ENCODE data around the gene NTHL1. TPM values are rescaled to one million over a fixed set of nuclear protein-coding genes. Genes with fewer than 3 reads are reported as not detected.

NTHL1 gene
- total RNA-seq, 2 donors from 2014 or later, result 16.4 to 24.9 TPM

GRCh38 chr16:2009791-2010510 is 37.7 kb downstream of the NTHL1 start, which contains the start of gene ZNF598:
Gene ZNF598 (minus strand): TSS chr16:2009821.
- WGBS, result 1% methylated on average over 45 of the region's 52 CpGs
- intact Hi-C loops (cut with DNase I), result no loop called here
- no peaks in the 10 kb centered on the region for H3K9me3 ChIP-seq
- TF ChIP-seq CTCF (IDR thresholded peaks at IDR 0.05) (peak in 2 of 4 experiments; percentile 20 to 30), POLR2A (IDR thresholded peaks at IDR 0.05) (peak; percentile 81), POLR2AphosphoS5 (IDR thresholded peaks at IDR 0.05) (peak; percentile 74)
- peaks cover 24% of the 10 kb centered on the region for H3K4me1 ChIP-seq (replicated peaks)
- no peaks in the 10 kb centered on the region for H3K27me3 ChIP-seq (replicated peaks; ENCODE audit: insufficient read depth)
- DNase-seq (ENCODE audit: low spot score), result peak; percentile 74
- no peaks in the 10 kb centered on the region for H3K36me3 ChIP-seq
- peak within 1 kb of the TSS; percentile 93 to 96 for H3K4me3 ChIP-seq
- peak within 1 kb of the TSS; percentile 79 to 81 for H3K27ac ChIP-seq

GRCh38 chr16:2009164-2009711 is 38.4 kb downstream of the NTHL1 start:
- intact Hi-C loops (cut with DNase I), result no loop called here
- no peak for TF ChIP-seq POLR2AphosphoS5 (IDR thresholded peaks at IDR 0.05)
- TF ChIP-seq CTCF (IDR thresholded peaks at IDR 0.05), result no peak
- TF ChIP-seq POLR2A (IDR thresholded peaks at IDR 0.05), result no peak
- Histone ChIP-seq H3K36me3 (no peaks in the 10 kb centered on the region), H3K4me1 (replicated peaks) (peaks cover 25% of the 10 kb centered on the region), H3K27me3 (replicated peaks; ENCODE audit: insufficient read depth) (no peaks in the 10 kb centered on the region), H3K9me3 (no peaks in the 10 kb centered on the region), H3K27ac (peak overlapping the region; percentile 69 to 79), H3K4me3 (peak overlapping the region; percentile 93 to 96)
- no peak for DNase-seq (ENCODE audit: low spot score)
- 0% methylated on average over 17 of the region's 55 CpGs for WGBS

- Histone ChIP-seq H3K27ac (peak overlapping the region; percentile 69 to 79), H3K9me3 (no peaks in the 10 kb centered on the region), H3K4me3 (peak overlapping the region; percentile 93 to 96), H3K4me1 (replicated peaks) (peaks cover 29% of the 10 kb centered on the region), H3K27me3 (replicated peaks; ENCODE audit: insufficient read depth) (no peaks in the 10 kb centered on the region), H3K36me3 (no peaks in the 10 kb centered on the region)
- WGBS, result 2% methylated on average over 23 of the region's 23 CpGs
- DNase-seq (ENCODE audit: low spot score), result no peak
- intact Hi-C loops (cut with DNase I), result no loop called here
- TF ChIP-seq POLR2A (IDR thresholded peaks at IDR 0.05) (no peak), CTCF (IDR thresholded peaks at IDR 0.05) (no peak), POLR2AphosphoS5 (IDR thresholded peaks at IDR 0.05) (no peak)
These were observed 38.9 kb downstream of the NTHL1 start for GRCh38 chr16:2008631-2009163.

- peaks cover 29% of the 10 kb centered on the region for H3K4me1 ChIP-seq (replicated peaks)
- no peaks in the 10 kb centered on the region for H3K36me3 ChIP-seq
- H3K4me3 ChIP-seq, result peak overlapping the region in 1 of 2 donors; percentile 96
- intact Hi-C loops (cut with DNase I), result no loop called here
- H3K27me3 ChIP-seq (replicated peaks; ENCODE audit: insufficient read depth), result no peaks in the 10 kb centered on the region
- H3K9me3 ChIP-seq, result no peaks in the 10 kb centered on the region
- H3K27ac ChIP-seq, result peak overlapping the region in 1 of 2 donors; percentile 69
- peak; percentile 27 for TF ChIP-seq POLR2A (IDR thresholded peaks at IDR 0.05)
- TF ChIP-seq POLR2AphosphoS5 (IDR thresholded peaks at IDR 0.05), result no peak
- WGBS, result 44% methylated on average over 15 of the region's 15 CpGs
- DNase-seq (ENCODE audit: low spot score), result no peak
These were observed 39.6 kb downstream of the NTHL1 start for GRCh38 chr16:2008009-2008526.

- no peak for DNase-seq (ENCODE audit: low spot score)
- no peaks in the 10 kb centered on the region for H3K9me3 ChIP-seq
- no peaks in the 10 kb centered on the region for H3K36me3 ChIP-seq
- 76% methylated on average over 16 of the region's 16 CpGs for WGBS
- no peak for TF ChIP-seq POLR2A (IDR thresholded peaks at IDR 0.05)
- no peak for TF ChIP-seq POLR2AphosphoS5 (IDR thresholded peaks at IDR 0.05)
- no peak for TF ChIP-seq CTCF (IDR thresholded peaks at IDR 0.05)
- peaks cover 29% of the 10 kb centered on the region for H3K4me1 ChIP-seq (replicated peaks)
- no peak overlapping the region for H3K27ac ChIP-seq
- H3K4me3 ChIP-seq, result no peak overlapping the region
- intact Hi-C loops (cut with DNase I), result no loop called here
- no peaks in the 10 kb centered on the region for H3K27me3 ChIP-seq (replicated peaks; ENCODE audit: insufficient read depth)
These were observed 40.4 kb downstream of the NTHL1 start for GRCh38 chr16:2007081-2007836.
